PC-9 (cell line): Measurements from ENCODE around the gene TEX53. TPM values are rescaled to one million over a fixed set of nuclear protein-coding genes. Genes with fewer than 3 reads are reported as not detected.

Source experiments
- BruUV-seq: library from RNA; stranded (reverse); fragments of 400-500 nt; replicated peaks from 2 replicates; lab custom pipeline; 2021; lab: Mats Ljungman, UMichigan
- CTCF ChIA-PET: fragments of 300-600 bp; sonication (Branson Sonifier 250); formaldehyde crosslinking; loops from one replicate; lab custom pipeline; 2022; ENCODE audit warnings: antibody characterized with exemption; lab: Charles Lee
- POLR2A ChIA-PET: fragments of 300-600 bp; sonication (Branson Sonifier 250); formaldehyde crosslinking; loops from one replicate; lab custom pipeline; 2022; ENCODE audit warnings: antibody characterized with exemption; ENCODE audit not compliant: unreplicated experiment; lab: Charles Lee
- DNase-seq, 2 experiments: peaks; one replicate each; pipeline versions ENCODE4 v3.0.0 to v3.0.0-alpha.2; 2015 to 2022; ENCODE audit warnings: mixed read lengths in 1 of 2
- H2AFZ ChIP-seq: fragments of 200-600 bp; sonication (generic); 2 replicates; pipeline ENCODE4 v1.8.1; 2017; ENCODE audit warnings: antibody characterized with exemption
- H3F3A ChIP-seq: fragments of 200-600 bp; sonication (generic); 2 replicates; pipeline ENCODE4 v1.8.1; 2017; ENCODE audit warnings: antibody characterized with exemption, mild to moderate bottlenecking, low read depth; ENCODE audit not compliant: insufficient read depth
- H3K27ac ChIP-seq: fragments of 200-600 bp; sonication (generic); 2 replicates; pipeline ENCODE4 v1.6.1; 2016; ENCODE audit warnings: mixed run types
- H3K27me3 ChIP-seq: fragments of 200-600 bp; sonication (generic); 2 replicates; pipeline ENCODE4 v1.6.1; 2016; ENCODE audit warnings: low read depth, mixed run types; ENCODE audit not compliant: insufficient read depth
- H3K36me3 ChIP-seq: fragments of 200-600 bp; sonication (generic); 2 replicates; pipeline ENCODE4 v1.6.1; 2016; ENCODE audit warnings: low read depth, mixed run types
- H3K4me1 ChIP-seq: fragments of 200-600 bp; sonication (generic); replicated peaks from 2 replicates; pipeline ENCODE4 v1.6.1; 2016; ENCODE audit warnings: mixed run types; ENCODE audit not compliant: insufficient read depth
- H3K4me2 ChIP-seq: fragments of 200-600 bp; sonication (generic); 2 replicates; pipeline ENCODE4 v1.6.1; 2017; ENCODE audit warnings: mixed run types
- H3K4me3 ChIP-seq: fragments of 200-600 bp; sonication (generic); 2 replicates; pipeline ENCODE4 v1.6.1; 2016; ENCODE audit warnings: mixed run types
- H3K79me2 ChIP-seq: fragments of 200-600 bp; sonication (generic); 2 replicates; pipeline ENCODE4 v1.6.1; 2017; ENCODE audit warnings: low read depth, mixed run types
- H3K9me2 ChIP-seq: fragments of 200-600 bp; sonication (generic); 2 replicates; pipeline ENCODE4 v1.8.1; 2017; ENCODE audit warnings: mild to moderate bottlenecking; ENCODE audit not compliant: insufficient read depth
- H3K9me3 ChIP-seq: fragments of 200-600 bp; sonication (generic); 2 replicates; pipeline ENCODE4 v1.8.1; 2016; ENCODE audit warnings: low read depth; ENCODE audit not compliant: insufficient read depth
- H4K20me1 ChIP-seq: fragments of 200-600 bp; sonication (generic); 2 replicates; pipeline ENCODE4 v1.8.1; 2017; ENCODE audit not compliant: insufficient read depth
- EZH2 ChIP-seq: fragments of 200-600 bp; sonication (generic); IDR thresholded peaks from 2 replicates; pipeline ENCODE4 v1.8.0; 2017; ENCODE audit warnings: antibody characterized with exemption, low read depth
- intact Hi-C: fragments of 100-400 bp; cut with micrococcal nuclease; formaldehyde crosslinking; loops from one replicate; pipeline ENCODE4 v1.10.0; 2022; ENCODE audit not compliant: unreplicated experiment
- total RNA-seq: library from RNA; stranded (reverse); gene quantifications from 2 replicates; pipeline ENCODE4 v1.2.3, GENCODE V29; 2021
- TF ChIP-seq, protein P1 (sequence below): fragments of 200-600 bp; sonication (generic); conservative IDR thresholded peaks from 2 replicates; pipeline ENCODE4 v1.6.1; 2017; ENCODE audit warnings: mixed run types, antibody characterized with exemption, mild to moderate bottlenecking, moderate library complexity

TEX53 gene
- total RNA-seq, 1 experiment from 2014 or later = not detected

DNA sequence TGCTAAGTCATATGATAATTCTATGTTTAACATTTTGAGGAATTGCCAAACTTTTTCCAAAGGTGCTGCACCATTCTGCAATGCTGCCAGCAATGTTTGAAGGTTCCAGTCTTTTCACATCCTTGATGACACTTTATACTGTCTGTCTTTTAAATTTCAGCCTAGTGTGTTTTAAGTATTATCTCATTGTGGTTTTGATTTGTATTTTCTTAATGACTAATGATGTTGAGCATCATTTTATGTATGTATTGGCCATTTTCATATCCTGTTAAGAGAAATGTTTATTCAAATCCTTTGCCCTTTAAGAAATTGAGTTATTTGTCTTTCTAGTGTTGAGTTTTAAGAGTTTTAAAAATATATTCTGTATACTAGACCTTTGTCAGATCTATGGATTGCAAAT is 29.4 kb upstream of the TEX53 start:
- TF ChIP-seq, protein P1, sequence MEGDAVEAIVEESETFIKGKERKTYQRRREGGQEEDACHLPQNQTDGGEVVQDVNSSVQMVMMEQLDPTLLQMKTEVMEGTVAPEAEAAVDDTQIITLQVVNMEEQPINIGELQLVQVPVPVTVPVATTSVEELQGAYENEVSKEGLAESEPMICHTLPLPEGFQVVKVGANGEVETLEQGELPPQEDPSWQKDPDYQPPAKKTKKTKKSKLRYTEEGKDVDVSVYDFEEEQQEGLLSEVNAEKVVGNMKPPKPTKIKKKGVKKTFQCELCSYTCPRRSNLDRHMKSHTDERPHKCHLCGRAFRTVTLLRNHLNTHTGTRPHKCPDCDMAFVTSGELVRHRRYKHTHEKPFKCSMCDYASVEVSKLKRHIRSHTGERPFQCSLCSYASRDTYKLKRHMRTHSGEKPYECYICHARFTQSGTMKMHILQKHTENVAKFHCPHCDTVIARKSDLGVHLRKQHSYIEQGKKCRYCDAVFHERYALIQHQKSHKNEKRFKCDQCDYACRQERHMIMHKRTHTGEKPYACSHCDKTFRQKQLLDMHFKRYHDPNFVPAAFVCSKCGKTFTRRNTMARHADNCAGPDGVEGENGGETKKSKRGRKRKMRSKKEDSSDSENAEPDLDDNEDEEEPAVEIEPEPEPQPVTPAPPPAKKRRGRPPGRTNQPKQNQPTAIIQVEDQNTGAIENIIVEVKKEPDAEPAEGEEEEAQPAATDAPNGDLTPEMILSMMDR = no peak
- TF ChIP-seq EZH2 = no peak
- Histone ChIP-seq H3K9me3 (0 out of 2 replicates have a peak, but pooled peaks cover 4% of the 10 kb centered on the region), H3K9me2 (no peaks in the 10 kb centered on the region), H3K4me1 (peaks cover 19% of the 10 kb centered on the region), H3K4me3 (no peak overlapping the region), H3K79me2 (no peaks in the 10 kb centered on the region), H2AFZ (no peak overlapping the region), H3K4me2 (no peak overlapping the region), H3K27ac (no peak overlapping the region), H4K20me1 (no peaks in the 10 kb centered on the region), H3F3A (peaks cover 15% of the 10 kb centered on the region), H3K36me3 (no peaks in the 10 kb centered on the region), H3K27me3 (no peaks in the 10 kb centered on the region)
- no TSS peak for BruUV-seq
- ChIA-PET CTCF (no interaction called here), POLR2A (no interaction called here)
- intact Hi-C loops = no loop called here
- DNase-seq = no peak

DNA sequence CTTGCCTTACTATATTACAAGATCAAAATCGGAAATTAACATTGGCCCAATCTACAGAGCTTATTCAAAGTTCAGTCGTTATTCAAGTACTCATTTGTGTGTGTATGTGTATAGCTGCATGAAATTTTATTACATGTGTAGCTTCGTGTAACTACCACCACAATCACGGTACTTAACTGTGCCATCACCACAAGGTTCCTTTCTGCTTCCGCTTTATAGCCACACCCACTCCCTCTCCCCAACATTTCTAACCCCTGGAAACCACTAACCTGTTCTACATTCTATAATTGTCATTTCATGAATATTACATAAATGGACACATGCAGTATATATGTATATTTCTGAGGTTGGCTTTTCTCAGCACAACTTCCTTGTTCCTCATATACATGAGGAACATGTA is 28.3 kb upstream of the TEX53 start:
- intact Hi-C loops = no loop called here
- no TSS peak for BruUV-seq
- H3F3A ChIP-seq = peaks cover 6% of the 10 kb centered on the region
- H3K27me3 ChIP-seq = no peaks in the 10 kb centered on the region
- H3K36me3 ChIP-seq = no peaks in the 10 kb centered on the region
- no peak overlapping the region for H3K4me3 ChIP-seq
- no peak for DNase-seq
- H3K4me1 ChIP-seq = peaks cover 10% of the 10 kb centered on the region
- TF ChIP-seq EZH2 = no peak
- TF ChIP-seq, protein P1 = no peak
- no peaks in the 10 kb centered on the region for H4K20me1 ChIP-seq
- ChIA-PET CTCF (interaction anchor here (0.7 kb wide), 1 partner anchor 49 kb away, joined by 3 read pairs; no protein-coding TSS in a partner anchor), POLR2A (no interaction called here)
- no peak overlapping the region for H3K27ac ChIP-seq
- H3K4me2 ChIP-seq = no peak overlapping the region
- no peak overlapping the region for H2AFZ ChIP-seq
- H3K9me3 ChIP-seq = 0 out of 2 replicates have a peak, but pooled peaks cover 4% of the 10 kb centered on the region
- no peaks in the 10 kb centered on the region for H3K79me2 ChIP-seq
- no peaks in the 10 kb centered on the region for H3K9me2 ChIP-seq

DNA sequence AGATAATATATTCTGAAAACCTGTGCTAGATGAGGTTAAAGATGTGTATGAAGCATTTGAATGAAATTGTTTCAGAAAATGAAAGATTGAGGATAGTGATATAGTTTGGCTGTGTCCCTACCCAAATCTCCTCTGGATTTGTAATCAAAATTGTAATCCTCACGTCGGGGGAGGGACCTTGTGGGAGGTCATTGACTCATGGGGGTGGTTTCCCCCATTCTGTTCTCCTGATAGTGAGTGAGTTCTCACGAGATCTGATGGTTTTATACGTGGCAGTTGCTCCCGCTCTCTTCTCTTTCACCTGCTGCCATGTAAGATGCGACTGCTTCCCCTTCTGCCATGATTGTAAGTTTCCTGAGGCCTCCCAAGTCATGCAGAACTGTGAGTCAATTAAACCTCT is 26.4 kb upstream of the TEX53 start:
- H3K27me3 ChIP-seq = no peaks in the 10 kb centered on the region
- CTCF ChIA-PET = interaction anchor here (1.0 kb wide), 1 partner anchor 57 kb away, joined by 3 read pairs; no protein-coding TSS in a partner anchor
- no peak overlapping the region for H3K27ac ChIP-seq

More for the DNA sequence above, 26.4 kb upstream of the TEX53 start:
- BruUV-seq = no TSS peak
- H3K4me3 ChIP-seq = no peak overlapping the region
- no peaks in the 10 kb centered on the region for H3K36me3 ChIP-seq
- intact Hi-C loops = loop anchor here (5.0 kb wide), 3 partner anchors 33 to 838 kb away; partner anchors contain the start of gene TNFSF15
- TF ChIP-seq EZH2 = no peak
- TF ChIP-seq, protein P1 = no peak
- no peaks in the 10 kb centered on the region for H3K79me2 ChIP-seq
- no peak overlapping the region for H2AFZ ChIP-seq
- H3F3A ChIP-seq = no peaks in the 10 kb centered on the region
- H3K9me3 ChIP-seq = 0 out of 2 replicates have a peak, but pooled peaks cover 4% of the 10 kb centered on the region
- no peak for DNase-seq
- H4K20me1 ChIP-seq = no peaks in the 10 kb centered on the region
- POLR2A ChIA-PET = no interaction called here
- H3K4me1 ChIP-seq = 0 out of 2 replicates have a peak, but pooled peaks cover under 1% of the 10 kb centered on the region
- H3K4me2 ChIP-seq = no peak overlapping the region
- H3K9me2 ChIP-seq = no peaks in the 10 kb centered on the region
